GM19025 (cell line): ENCODE data around the gene ANKRD11.
"Not testable (repeated sequence)": the region's sequence is repeated elsewhere in the genome, so short reads cannot be mapped to it uniquely, and the experiment has no call there.

Source experiments
- ATAC-seq: cut with Tn5 transposase; IDR thresholded peaks from one replicate; pipeline ENCODE4 v1.9.1; 2021; ENCODE audit warnings: mild to moderate bottlenecking, low read depth, moderate library complexity; ENCODE audit not compliant: unreplicated experiment

The ANKRD11 gene

DNA sequence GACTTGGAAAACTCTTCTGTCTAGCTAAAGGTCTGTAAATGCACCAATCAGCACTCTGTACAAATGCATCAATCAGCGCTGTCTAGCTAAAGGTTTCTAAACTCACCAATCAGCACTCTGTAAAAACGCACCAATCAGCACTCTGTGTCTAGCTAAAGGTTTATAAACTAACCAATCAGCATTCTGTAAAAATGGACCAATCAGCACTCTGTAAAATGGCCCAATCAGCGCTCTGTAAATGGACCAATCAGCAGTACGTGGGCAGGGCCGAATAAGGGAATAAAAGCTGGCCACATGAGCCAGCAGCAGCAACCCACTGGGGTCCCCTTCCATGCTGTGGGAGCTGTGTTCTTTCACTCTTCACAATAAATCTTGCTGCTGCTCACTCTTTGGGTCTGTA is 55.3 kb downstream of the ANKRD11 start:
- ATAC-seq, result not testable (repeated sequence)

DNA sequence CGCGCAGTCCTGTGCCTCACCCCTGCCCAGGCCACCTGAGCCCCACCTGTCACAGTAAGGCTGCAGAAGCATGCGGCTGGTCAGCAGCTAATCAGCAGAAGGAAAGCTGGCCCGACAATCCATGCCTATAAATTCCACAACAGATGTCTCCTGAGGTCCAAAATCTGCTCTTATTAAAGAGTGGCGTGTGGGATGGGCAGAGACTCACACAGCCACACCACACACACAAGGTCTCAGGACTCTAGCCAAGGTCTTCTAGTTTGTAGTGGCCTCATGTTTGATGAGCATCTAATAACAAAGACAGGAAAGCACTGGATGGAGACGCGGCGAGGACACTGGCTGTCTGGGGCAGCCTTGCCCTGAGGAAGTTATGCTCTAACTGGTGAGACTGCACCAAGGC is 55.9 kb downstream of the ANKRD11 start:
- ATAC-seq, result no peak

DNA sequence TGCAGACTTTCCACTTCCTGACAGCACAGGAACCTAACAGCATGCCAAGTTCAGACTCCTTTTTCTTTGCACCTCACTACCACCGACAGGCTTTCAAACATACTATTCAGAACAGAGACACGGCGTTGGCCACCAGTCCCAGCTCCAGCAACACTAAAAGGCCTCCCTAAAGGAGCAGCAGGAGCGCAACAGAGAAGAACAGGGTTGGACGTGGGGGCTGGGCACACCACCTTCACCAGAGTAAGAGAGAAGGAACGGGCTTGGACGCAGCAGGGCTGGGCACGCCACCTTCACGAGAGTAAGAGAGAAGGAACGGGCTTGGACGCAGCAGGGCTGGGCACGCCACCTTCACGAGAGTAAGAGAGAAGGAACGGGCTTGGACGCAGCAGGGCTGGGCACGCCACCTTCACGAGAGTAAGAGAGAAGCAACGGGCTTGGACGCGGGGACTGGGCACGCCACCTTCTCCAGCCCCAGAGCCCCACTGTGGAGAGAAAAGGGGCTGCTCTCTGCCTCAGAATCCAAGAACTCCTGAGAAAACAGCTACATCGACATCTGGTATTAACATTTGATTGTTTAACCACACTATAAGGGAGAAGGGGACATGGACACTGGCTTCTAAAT is 56.9 kb downstream of the ANKRD11 start:
- ATAC-seq, result not testable (repeated sequence)

DNA sequence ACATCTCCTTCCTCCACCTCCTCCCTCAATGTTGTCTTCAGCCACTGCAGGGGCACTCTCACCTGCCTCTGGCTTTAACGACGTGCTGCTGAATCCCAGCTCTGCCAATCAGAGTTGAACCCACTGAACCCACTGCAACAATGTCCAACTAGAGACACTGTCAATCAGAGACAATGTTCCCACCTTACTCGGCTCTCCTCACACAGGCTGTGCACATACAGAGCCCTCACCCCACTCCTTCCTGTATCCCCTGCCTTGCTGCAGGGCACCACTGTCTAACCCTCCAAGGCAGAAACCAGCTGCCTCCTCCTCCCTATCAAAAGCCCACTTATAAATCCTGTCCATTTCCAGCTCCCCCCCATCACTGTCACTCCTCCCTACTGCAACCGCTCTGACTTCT is 58.7 kb downstream of the ANKRD11 start:
- no peak for ATAC-seq

DNA sequence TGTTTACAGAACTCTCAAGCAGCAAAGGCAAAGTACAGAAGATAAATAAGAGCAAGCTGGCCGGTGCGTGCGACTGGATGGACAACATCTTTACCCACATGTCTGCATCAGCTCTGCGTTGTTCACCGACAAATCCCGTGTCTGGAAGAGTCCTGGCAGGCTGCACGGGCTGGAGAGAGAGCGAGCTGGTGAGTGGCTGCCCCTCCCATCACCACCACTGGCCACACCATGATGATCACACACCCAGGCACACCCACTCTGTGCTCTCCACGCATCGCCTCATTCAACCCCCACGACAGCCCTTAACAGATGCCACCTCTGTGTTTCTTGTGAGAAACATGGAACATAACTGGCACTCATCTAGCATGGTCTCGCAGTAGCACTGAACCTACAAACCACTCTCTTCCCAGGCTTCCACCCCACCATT is 59.2 kb downstream of the ANKRD11 start:
- no peak for ATAC-seq

DNA sequence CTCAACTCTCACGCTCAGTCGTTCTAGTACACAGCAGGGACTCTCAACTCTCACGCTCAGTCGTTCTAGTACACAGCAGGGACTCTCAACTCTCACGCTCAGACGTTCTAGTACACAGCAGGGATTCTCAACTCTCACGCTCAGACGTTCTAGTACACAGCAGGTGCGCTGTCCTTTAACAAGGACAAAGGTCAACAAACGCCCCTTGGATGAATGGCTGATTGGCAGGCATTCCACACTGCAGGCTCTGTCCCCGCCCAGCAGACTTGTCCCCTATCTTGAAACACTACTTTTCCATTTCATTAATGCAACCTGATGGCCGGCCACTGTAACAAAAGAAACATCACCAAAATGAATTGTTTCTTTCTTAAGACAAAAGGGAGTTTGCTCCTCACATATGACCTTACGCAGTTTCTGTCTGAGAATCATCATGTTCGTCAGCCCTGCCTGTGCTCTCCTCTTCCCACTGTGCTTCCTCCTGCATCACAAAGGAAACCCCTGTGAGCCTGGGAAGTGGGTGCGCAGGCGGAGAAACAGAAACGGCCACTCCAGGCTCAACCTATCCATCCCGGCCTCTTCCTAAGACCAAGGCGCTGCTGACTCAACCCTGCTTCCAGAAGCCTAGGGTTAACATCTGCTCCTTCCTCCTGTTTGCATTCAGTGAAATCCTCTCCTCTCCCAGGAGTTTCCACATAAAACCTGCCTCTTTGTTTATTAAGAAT is 59.8 kb downstream of the ANKRD11 start:
- no peak for ATAC-seq

DNA sequence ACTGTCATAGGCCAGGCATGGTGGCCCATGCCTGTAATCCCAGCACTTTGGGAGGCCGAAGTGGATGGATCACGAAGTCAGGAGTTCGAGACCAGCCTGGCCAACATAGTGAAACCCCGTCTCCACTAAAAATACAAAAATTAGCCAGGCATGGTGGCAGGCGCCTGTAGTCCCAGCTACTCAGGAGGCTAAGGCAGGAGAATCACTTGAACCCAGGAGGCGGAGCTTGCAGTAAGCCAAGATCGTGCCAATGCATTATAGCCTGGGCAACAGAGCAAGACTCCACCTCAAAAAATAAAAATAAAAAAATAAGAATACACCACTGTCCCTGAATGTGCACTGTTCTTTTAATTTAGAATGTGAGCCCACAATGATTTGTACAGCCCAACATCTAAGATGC is 61.8 kb downstream of the ANKRD11 start:
- not testable (repeated sequence) for ATAC-seq

DNA sequence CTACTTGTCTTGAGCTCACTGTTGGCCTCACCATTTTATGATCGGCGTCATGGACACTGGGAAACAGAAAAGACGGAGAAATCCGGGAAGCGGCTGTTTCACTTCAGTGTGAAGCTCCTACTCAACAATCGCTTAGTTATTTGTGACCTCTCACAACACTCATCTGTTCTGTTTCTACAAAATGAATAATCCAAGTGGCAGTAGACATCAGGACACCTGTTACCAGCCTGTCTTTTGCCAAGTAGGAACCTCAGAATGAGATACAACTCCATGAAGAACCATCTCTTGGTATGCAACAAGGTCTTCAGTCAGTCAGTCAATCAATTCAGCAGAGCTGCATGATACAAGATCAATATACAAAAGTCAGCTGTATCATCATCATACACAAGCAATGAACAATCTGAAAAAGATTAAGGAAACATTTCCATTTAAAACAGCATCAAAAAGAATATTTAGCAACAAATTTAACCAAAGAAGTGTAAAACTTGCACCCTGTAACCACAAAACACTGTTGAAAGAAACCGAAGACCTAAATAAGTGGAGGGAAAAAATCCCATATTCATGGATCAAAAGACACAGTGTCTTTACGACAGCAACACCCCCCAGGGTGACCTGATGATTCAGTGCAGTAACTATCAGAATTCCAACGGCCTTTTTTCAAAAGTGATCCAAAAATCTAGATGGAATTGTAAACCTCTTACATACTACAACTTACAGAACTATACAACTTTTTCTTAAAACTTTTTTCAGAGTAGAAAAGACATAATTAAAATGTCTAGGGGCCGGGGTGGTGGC is 63.4 kb downstream of the ANKRD11 start:
- ATAC-seq, result no peak

DNA sequence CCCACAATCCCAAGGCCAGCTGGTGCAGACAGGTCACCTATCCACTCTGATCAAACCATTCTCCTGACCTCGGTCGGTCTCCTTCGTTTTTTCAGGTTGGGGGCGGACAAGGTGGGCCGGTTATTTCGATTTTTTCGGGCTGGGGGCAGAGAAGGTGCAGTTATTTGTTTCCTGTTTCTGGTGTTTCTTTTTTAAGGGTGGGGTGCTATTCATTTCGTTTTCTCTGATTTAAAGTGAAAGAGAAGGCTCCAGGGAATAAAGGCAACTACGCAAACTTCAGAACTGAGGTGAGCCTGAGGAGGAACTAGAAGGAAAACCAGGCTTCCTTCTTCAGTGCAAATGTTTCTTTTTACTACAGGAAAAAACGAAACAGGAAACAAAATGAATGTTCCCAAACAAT is 64.8 kb downstream of the ANKRD11 start:
- no peak for ATAC-seq

DNA sequence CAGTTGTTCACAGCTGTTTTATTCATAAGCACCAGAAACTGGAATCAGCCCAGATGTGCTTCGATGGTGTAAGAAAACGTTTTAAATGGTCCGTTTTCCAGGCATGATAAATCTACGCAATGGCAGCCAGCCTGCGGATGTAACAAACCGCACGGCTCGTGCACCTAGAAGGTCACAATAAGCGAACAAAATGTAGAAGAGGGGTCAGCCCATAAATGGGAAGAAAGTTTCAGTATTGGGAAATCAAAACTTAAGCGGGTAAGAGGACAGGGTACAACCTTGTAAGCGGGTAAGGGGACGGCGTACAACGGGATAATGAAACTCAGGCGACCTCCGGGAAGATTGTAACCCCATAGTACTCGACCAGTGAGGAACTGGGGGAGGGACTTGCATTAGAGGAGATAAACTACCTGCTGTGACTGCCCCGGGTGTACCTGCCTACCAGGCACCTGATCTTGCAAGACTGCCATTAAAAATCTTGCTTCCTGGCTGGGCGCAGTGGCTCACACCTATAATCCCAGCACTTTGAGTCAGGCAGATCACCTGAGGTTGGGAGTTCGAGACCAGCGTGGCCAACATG is 66.6 kb downstream of the ANKRD11 start:
- no peak for ATAC-seq

DNA sequence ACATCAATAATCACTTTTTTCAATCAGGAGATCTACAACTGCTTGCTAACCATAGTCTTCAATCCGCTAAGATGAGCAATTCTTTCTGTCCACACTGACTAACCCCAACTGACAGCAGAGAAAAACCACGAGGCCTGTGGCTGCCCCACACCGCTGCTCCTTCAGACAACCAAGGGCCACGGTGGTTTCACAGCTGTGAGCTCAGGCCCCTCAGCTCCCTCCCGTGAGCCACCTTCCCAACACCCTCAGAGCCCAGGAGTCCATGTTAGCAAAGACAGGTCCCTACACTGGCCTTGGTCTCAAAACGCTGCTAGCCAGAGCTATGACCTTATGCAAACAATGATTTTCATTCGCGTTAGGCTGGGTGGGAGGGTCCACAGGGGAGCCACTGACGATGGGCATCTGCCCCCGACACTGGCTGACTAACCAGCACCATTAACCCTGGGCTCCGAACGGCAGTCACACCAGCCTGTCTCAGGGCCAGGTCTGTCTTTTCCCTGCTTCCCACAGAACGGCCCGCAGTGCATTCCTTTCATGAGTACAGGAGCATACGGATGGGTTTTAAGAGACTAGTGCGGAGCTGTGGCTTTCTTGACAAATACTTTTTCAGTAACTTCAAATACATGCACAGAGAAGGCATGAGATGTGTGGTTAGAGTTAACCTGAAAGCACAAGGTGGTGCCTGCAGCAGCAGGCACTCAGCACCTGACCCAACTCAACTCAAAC is 67.3 kb downstream of the ANKRD11 start:
- peak; percentile 53 for ATAC-seq

DNA sequence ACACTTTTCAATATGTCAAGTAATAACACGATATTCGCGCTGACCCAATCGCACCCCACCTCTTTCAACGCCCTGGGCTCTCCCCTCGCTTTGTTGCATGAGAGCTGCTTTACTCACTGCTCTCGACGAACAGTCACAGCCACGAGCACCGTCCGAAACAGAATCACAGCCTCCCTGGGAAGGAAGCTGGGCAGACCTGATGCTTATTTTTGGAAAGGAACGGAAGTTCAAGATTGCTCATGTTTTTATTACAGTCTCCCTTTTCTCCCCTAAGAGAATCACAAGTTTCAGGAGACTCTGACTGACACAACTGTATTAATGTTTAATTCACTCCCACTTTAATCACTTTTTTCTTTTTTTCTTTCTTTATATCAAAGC is 67.8 kb downstream of the ANKRD11 start:
- peak; percentile 54 for ATAC-seq

DNA sequence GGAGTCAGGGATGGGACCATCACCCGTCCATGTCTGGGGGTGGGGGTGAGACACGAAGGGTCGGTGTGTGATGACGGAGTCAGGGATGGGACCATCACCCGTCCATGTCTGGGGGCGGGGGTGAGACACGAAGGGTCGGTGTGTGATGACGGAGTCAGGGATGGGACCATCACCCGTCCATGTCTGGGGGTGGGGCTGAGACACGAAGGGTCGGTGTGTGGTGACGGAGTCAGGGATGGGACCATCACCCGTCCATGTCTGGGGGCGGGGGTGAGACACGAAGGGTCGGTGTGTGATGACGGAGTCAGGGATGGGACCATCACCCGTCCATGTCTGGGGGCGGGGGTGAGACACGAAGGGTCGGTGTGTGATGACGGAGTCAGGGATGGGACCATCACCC is 69.1 kb downstream of the ANKRD11 start:
- ATAC-seq, result not testable (repeated sequence)

DNA sequence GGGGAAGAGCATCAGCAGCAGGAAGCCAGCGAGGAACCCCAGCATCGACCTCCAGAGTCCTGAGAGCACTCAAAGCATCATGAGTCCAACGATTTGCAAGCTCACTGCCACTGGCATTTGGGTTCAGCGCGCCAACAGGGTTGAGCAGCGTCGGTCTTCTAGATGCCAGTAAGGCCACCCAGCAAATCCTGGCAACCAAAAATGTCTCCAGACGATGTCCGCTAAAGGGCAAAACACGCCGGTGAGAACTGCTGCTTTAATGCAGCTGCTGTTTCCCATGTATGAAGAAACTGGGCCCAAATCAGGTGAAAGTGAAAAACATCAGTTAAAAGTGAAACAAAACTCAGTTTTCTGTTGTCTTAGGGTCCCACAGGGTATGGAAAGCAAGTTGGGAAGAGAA is 70.2 kb downstream of the ANKRD11 start:
- no peak for ATAC-seq

DNA sequence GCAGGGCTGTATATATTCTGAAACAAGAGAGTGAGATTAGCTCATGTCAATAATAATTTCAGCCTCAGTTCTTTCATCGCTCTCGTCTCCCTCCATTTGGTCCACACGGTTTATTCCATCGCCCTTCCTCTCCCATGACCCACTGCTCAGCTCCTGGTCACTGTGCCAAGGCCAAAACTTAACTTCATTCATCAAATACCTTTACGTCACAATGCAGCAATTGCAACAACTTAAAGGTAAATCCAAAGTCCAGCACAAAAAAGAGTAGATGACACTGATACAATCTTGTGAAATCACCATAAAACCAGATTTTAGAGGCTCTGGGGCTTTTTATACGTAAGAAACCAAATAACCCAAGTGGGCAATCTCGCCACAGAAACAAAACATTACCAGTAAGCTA is 72.0 kb downstream of the ANKRD11 start:
- ATAC-seq, result no peak

DNA sequence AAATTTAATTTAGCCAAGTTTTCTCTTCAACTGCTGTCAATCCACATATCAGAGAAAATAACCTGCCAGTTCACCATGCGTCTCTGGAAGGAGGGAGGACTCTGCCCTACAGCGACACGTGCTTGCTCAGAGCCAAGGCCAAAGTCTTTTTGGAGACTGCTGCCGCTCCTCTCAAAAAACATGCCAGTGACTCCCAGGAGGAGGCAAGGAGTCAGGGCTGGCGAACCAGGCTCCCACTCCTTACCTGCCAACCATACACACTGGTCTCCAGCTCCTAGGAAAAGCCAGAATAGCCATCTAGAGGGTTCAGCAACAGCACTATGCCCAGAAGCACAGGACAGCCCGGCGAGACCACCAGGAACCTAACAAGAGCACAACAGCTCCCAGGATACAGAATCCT is 73.0 kb downstream of the ANKRD11 start:
- ATAC-seq, result no peak

DNA sequence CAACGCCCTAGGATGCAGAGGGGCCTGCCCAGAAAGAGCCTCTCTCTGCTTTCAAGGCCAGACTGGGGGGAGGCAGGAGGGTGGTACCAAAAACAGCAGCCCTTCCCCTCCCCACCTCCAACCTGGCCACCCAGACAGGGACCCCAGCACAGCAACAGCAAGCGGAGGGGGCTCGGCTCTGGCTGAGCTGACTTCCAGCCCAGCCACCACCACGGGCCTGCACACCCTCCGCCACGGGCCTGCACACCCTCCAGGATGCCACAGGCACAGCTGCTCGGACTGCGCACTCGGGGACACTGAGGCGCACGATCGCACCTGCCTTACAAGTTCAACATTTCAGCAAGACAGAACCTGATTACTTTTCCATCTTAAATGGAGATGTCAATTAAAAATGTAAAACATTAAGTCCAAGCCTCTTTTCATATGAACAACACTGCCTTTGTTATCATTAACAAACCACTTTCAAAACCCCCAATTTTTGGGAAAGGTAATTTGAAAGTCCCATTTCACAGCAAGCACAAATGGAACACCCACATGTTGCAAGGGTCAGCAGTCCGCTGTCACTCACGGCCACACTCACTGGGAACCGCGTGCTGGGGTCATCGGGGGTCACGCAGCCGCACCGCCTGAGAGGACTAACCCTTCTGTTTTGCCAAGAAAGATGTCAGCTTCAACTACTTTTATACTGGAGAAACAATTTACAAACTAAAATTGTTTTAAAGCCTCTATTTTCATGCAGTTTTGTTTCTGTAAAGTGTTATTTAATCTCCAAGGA is 76.4 kb downstream of the ANKRD11 start:
- ATAC-seq, result no peak

DNA sequence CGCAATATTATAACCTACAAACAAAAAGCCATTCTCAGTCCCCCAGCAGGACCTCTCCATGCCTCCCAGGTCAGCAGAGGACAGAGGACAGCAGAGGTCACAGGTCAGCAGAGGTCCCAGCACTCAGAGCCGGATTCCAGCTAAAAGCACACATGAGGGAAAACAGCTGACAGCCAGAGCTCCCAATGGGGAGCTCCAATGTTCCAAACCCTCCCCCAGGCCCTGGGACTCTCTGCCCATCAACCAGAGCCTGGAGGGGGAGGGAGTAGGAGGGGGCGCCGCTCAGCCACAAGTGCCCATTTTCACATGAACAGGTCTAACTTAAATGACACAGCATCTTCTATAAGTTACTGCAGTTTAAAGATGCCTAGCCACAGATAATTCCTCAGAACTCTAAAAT is 77.5 kb downstream of the ANKRD11 start:
- ATAC-seq, result no peak

DNA sequence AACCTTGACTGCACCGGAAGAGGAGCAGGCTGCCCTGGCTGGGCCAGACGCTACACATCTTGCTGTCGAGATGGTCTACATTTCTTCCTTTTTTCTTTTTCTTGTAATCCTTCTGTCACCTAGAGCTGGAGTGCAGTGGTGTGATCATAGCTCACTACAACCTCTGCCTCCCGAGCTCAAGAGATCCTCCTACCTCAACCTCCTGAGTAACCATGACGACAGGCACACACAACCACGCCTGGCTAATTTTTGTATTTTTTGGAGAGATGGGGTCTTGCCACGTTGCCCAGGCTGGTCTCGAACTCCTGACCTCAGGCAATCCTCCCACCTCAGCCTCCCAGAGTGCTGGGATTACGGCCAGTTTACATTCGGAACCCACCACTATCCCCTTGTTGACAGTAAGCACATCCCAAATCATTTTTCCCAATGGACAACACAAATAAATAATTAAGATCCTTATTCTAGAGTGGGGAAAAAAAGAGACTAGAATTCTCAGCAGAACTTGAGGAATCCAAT is 79.0 kb downstream of the ANKRD11 start:
- ATAC-seq, result no peak
